HEK293 (cell line): ENCODE data around the gene PSMD12.

Source experiments
- CTCF ChIA-PET: fragments of 350-600 bp; formaldehyde crosslinking; extraction: SDS; loops from one replicate; lab custom pipeline; 2021; ENCODE audit warnings: antibody characterized with exemption; lab: Yijun Ruan, JAX
- POLR2A ChIA-PET: fragments of 300-600 bp; formaldehyde crosslinking; extraction: SDS; loops from one replicate; lab custom pipeline; 2020; ENCODE audit warnings: antibody characterized with exemption, inconsistent platforms; lab: Yijun Ruan, JAX
- H3K27ac ChIP-seq: fragments of 200-500 bp; sonication (Bioruptor generic); 2 replicates; pipeline ENCODE4 v1.5.1; 2014; ENCODE audit warnings: low read depth, low read length, control low read depth, inconsistent platforms; ENCODE audit errors: extremely low read depth
- H3K36me3 ChIP-seq, 2 experiments: fragments of 200-500 bp in 1 of 2; sonication (Bioruptor generic) in 1 of 2; 1 replicate in 1 of 2; 2 replicates in 1 of 2; pipeline ENCODE4 v1.5.1; 2014 to 2017; ENCODE audit warnings: inconsistent platforms in 2 of 2, low read length in 2 of 2; ENCODE audit not compliant: control insufficient read depth in 2 of 2, insufficient read depth in 1 of 2
- H3K4me1 ChIP-seq: fragments of 200-500 bp; sonication (Bioruptor generic); 2 replicates; pipeline ENCODE4 v1.5.1; 2014; ENCODE audit warnings: mild to moderate bottlenecking, low read length, inconsistent platforms; ENCODE audit not compliant: control insufficient read depth, insufficient read depth
- H3K4me3 ChIP-seq: 2 replicates; pipeline ENCODE4 v1.5.1; 2011; ENCODE audit warnings: low read depth, mild to moderate bottlenecking, control low read depth, low read length, moderate library complexity
- H3K9me3 ChIP-seq: fragments of 200-500 bp; sonication (Bioruptor generic); 2 replicates; pipeline ENCODE4 v1.5.1; 2014; ENCODE audit warnings: low read depth, low read length, inconsistent platforms; ENCODE audit not compliant: control insufficient read depth, insufficient read depth
- AEBP2 ChIP-seq: fragments of 450-650 bp; formaldehyde crosslinking; IDR thresholded peaks from 2 replicates; pipeline ENCODE4 v1.5.1; 2016; ENCODE audit warnings: missing biosample characterization, missing genetic modification characterization, borderline replicate concordance
- EGR2 ChIP-seq: fragments of 450-650 bp; formaldehyde crosslinking; IDR thresholded peaks from 2 replicates; pipeline ENCODE4 v1.5.1; 2016; ENCODE audit warnings: low read depth, missing biosample characterization, missing genetic modification characterization
- KLF8 ChIP-seq: fragments of 450-650 bp; formaldehyde crosslinking; IDR thresholded peaks from 2 replicates; pipeline ENCODE4 v1.5.1; 2016; ENCODE audit warnings: missing biosample characterization, missing genetic modification characterization
- MYNN ChIP-seq: fragments of 450-650 bp; formaldehyde crosslinking; IDR thresholded peaks from 2 replicates; pipeline ENCODE4 v1.5.1; 2016; ENCODE audit warnings: missing biosample characterization, missing genetic modification characterization, borderline replicate concordance
- PRDM6 ChIP-seq: fragments of 450-650 bp; formaldehyde crosslinking; IDR thresholded peaks from 2 replicates; pipeline ENCODE4 v1.5.1; 2017; ENCODE audit warnings: missing biosample characterization, missing genetic modification characterization
- ZBTB10 ChIP-seq: fragments of 450-650 bp; formaldehyde crosslinking; IDR thresholded peaks from 2 replicates; pipeline ENCODE4 v1.5.1; 2016; ENCODE audit warnings: missing biosample characterization, missing genetic modification characterization
- ZBTB6 ChIP-seq: fragments of 450-650 bp; formaldehyde crosslinking; IDR thresholded peaks from 2 replicates; pipeline ENCODE4 v1.5.1; 2017; ENCODE audit warnings: missing biosample characterization, missing genetic modification characterization
- ZEB2 ChIP-seq: fragments of 450-650 bp; formaldehyde crosslinking; IDR thresholded peaks from 2 replicates; pipeline ENCODE4 v1.5.1; 2016; ENCODE audit warnings: missing biosample characterization, missing genetic modification characterization
- ZIC2 ChIP-seq: fragments of 450-650 bp; formaldehyde crosslinking; IDR thresholded peaks from 2 replicates; pipeline ENCODE4 v1.5.1; 2016; ENCODE audit warnings: missing biosample characterization, missing genetic modification characterization
- ZNF140 ChIP-seq: fragments of 450-650 bp; formaldehyde crosslinking; IDR thresholded peaks from 2 replicates; pipeline ENCODE4 v1.5.1; 2016; ENCODE audit warnings: missing biosample characterization, missing genetic modification characterization
- ZNF214 ChIP-seq: fragments of 450-650 bp; formaldehyde crosslinking; IDR thresholded peaks from 2 replicates; pipeline ENCODE4 v1.5.1; 2017; ENCODE audit warnings: missing biosample characterization, mild to moderate bottlenecking, missing genetic modification characterization, borderline replicate concordance
- ZNF239 ChIP-seq: fragments of 450-650 bp; formaldehyde crosslinking; IDR thresholded peaks from 2 replicates; pipeline ENCODE4 v1.5.1; 2016; ENCODE audit warnings: missing biosample characterization, missing genetic modification characterization
- ZNF280C ChIP-seq: fragments of 450-650 bp; formaldehyde crosslinking; IDR thresholded peaks from 2 replicates; pipeline ENCODE4 v1.5.1; 2016; ENCODE audit warnings: missing biosample characterization, missing genetic modification characterization
- ZNF335 ChIP-seq: fragments of 450-650 bp; formaldehyde crosslinking; conservative IDR thresholded peaks from 2 replicates; pipeline ENCODE4 v1.5.1; 2016; ENCODE audit warnings: missing biosample characterization, missing genetic modification characterization
- ZNF501 ChIP-seq: fragments of 450-650 bp; formaldehyde crosslinking; IDR thresholded peaks from 2 replicates; pipeline ENCODE4 v1.5.1; 2016; ENCODE audit warnings: missing biosample characterization, missing genetic modification characterization
- ZNF658 ChIP-seq: fragments of 450-650 bp; formaldehyde crosslinking; IDR thresholded peaks from 2 replicates; pipeline ENCODE4; 2016; ENCODE audit warnings: missing biosample characterization, missing genetic modification characterization
- ZSCAN30 ChIP-seq: fragments of 450-650 bp; IDR thresholded peaks from 2 replicates; pipeline ENCODE4 v1.5.1; 2018; ENCODE audit warnings: missing biosample characterization, mild to moderate bottlenecking, missing genetic modification characterization, moderate library complexity

Gene PSMD12

GRCh38 chr17:67414130-67414529 lies 47.8 kb upstream of the PSMD12 start (continued):
- TF ChIP-seq ZNF280C (tag by site-specific recombination) = no peak
- no peak for TF ChIP-seq ZNF335
- no peak for TF ChIP-seq AEBP2 (tag by site-specific recombination)
- TF ChIP-seq ZNF501 (tag by site-specific recombination) = no peak
- no peak for TF ChIP-seq ZBTB10 (tag by site-specific recombination)

GRCh38 chr17:67413388-67413787 lies 47.0 kb upstream of the PSMD12 start:
- Histone ChIP-seq H3K36me3 (no peaks in the 10 kb centered on the region), H3K4me1 (no peaks in the 10 kb centered on the region), H3K4me3 (no peak overlapping the region), H3K27ac (no peak overlapping the region), H3K9me3 (no peaks in the 10 kb centered on the region)
- POLR2A ChIA-PET = no interaction called here
- no peak for TF ChIP-seq KLF8 (tag by site-specific recombination)
- TF ChIP-seq EGR2 (tag by site-specific recombination) = no peak
- no peak for TF ChIP-seq ZNF658 (tag by site-specific recombination)
- TF ChIP-seq ZIC2 (tag by site-specific recombination) = no peak
- TF ChIP-seq ZSCAN30 (tag by site-specific recombination) = no peak
- no peak for TF ChIP-seq PRDM6 (tag by site-specific recombination)
- no peak for TF ChIP-seq ZNF214 (tag by site-specific recombination)
- no peak for TF ChIP-seq MYNN
- TF ChIP-seq ZNF239 = no peak
- TF ChIP-seq ZNF140 = no peak
- TF ChIP-seq ZBTB6 = no peak
- TF ChIP-seq ZEB2 = no peak
- CTCF ChIA-PET = no interaction called here
